Mesenchymal stem cell (in vitro differentiated cells and primary cell): ENCODE measurements around the gene TNFRSF12A.
A peak's percentile ranks its signal among the peaks of the same experiment; 100 is the strongest.

Experiments
- DNase-seq: peaks from one replicate; pipeline ENCODE4 v3.0.0-alpha.2; 2013
- H2AFZ ChIP-seq: one replicate; pipeline ENCODE4 v1.6.1; 2013; ENCODE audit warnings: low read depth, mild to moderate bottlenecking, control low read depth, inconsistent platforms, low read length, moderate library complexity
- H2AK5ac ChIP-seq: 2 replicates; pipeline ENCODE4 v1.6.1; 2013; ENCODE audit warnings: low read length, moderate library complexity, mild to moderate bottlenecking, inconsistent platforms; ENCODE audit not compliant: severe bottlenecking
- H2BK120ac ChIP-seq: one replicate; pipeline ENCODE4 v1.6.1; 2013; ENCODE audit warnings: low read depth, mild to moderate bottlenecking, inconsistent platforms, low read length, moderate library complexity
- H2BK12ac ChIP-seq, 2 experiments: one replicate each; pipeline ENCODE4 v1.6.1; 2013; ENCODE audit warnings: inconsistent platforms in 2 of 2, low read length in 2 of 2, mild to moderate bottlenecking in 2 of 2, moderate library complexity in 2 of 2, control low read depth in 1 of 2
- H2BK15ac ChIP-seq: one replicate; pipeline ENCODE4 v1.6.1; 2013; ENCODE audit warnings: mild to moderate bottlenecking, low read depth, inconsistent platforms; ENCODE audit not compliant: poor library complexity, severe bottlenecking
- H2BK5ac ChIP-seq: 2 replicates; pipeline ENCODE4 v1.6.1; 2013; ENCODE audit warnings: low read depth, mild to moderate bottlenecking, low read length, control low read depth, inconsistent platforms; ENCODE audit not compliant: poor library complexity, severe bottlenecking
- H3K14ac ChIP-seq, 2 experiments: one replicate each; pipeline ENCODE4 v1.6.1; 2013; ENCODE audit warnings: inconsistent platforms in 2 of 2, low read length in 2 of 2, control low read depth in 1 of 2, mild to moderate bottlenecking in 1 of 2, moderate library complexity in 1 of 2
- H3K18ac ChIP-seq, 2 experiments: one replicate each; pipeline ENCODE4 v1.6.1; 2013; ENCODE audit warnings: inconsistent platforms in 2 of 2, low read length in 2 of 2, control low read depth in 1 of 2, low read depth in 1 of 2, mild to moderate bottlenecking in 1 of 2
- H3K23ac ChIP-seq, 2 experiments: one replicate each; pipeline ENCODE4 v1.6.1; 2013; ENCODE audit warnings: inconsistent platforms in 2 of 2, low read length in 2 of 2, mild to moderate bottlenecking in 2 of 2, moderate library complexity in 2 of 2, control low read depth in 1 of 2
- H3K27ac ChIP-seq: 2 replicates; pipeline ENCODE4 v1.5.1; 2013; ENCODE audit warnings: mild to moderate bottlenecking, moderate library complexity, low read length, control low read depth, inconsistent platforms; ENCODE audit not compliant: poor library complexity, severe bottlenecking
- H3K27me3 ChIP-seq, 2 experiments: 2 replicates each; pipeline versions ENCODE4 v1.6.1 to v1.7.0; 2013; ENCODE audit warnings: low read length in 2 of 2, mild to moderate bottlenecking in 2 of 2, moderate library complexity in 2 of 2, control low read depth in 1 of 2, inconsistent platforms in 1 of 2; ENCODE audit not compliant: control insufficient read depth in 1 of 2, insufficient read depth in 1 of 2
- H3K36me3 ChIP-seq, 2 experiments: 2 replicates each; pipeline versions ENCODE4 v1.6.1 to v1.7.0; 2013; ENCODE audit warnings: low read length in 2 of 2, control low read depth in 1 of 2, inconsistent platforms in 1 of 2, low read depth in 1 of 2, mild to moderate bottlenecking in 1 of 2; ENCODE audit not compliant: insufficient read depth in 2 of 2, control insufficient read depth in 1 of 2
- H3K4ac ChIP-seq, 2 experiments: one replicate each; pipeline ENCODE4 v1.6.1; 2013; ENCODE audit warnings: inconsistent platforms in 2 of 2, low read length in 2 of 2, mild to moderate bottlenecking in 2 of 2, moderate library complexity in 2 of 2, control low read depth in 1 of 2, low read depth in 1 of 2
- H3K4me1 ChIP-seq: 2 replicates; pipeline ENCODE4 v1.6.1; 2013; ENCODE audit warnings: low read depth, low read length, control low read depth; ENCODE audit not compliant: control insufficient read depth, insufficient read depth
- H3K4me2 ChIP-seq: 2 replicates; pipeline ENCODE4 v1.6.1; 2013; ENCODE audit warnings: low read length, mild to moderate bottlenecking, inconsistent platforms; ENCODE audit not compliant: poor library complexity, severe bottlenecking
- H3K4me3 ChIP-seq, 2 experiments: 2 replicates each; pipeline versions ENCODE4 v1.5.1 to v1.7.0; 2013; ENCODE audit warnings: low read length in 2 of 2, mild to moderate bottlenecking in 2 of 2, control low read depth in 1 of 2, low read depth in 1 of 2; ENCODE audit not compliant: insufficient read depth in 1 of 2
- H3K79me1 ChIP-seq: replicated peaks from 2 replicates; pipeline ENCODE4 v1.6.1; 2013; ENCODE audit warnings: mild to moderate bottlenecking, control low read depth, low read length, inconsistent platforms; ENCODE audit not compliant: poor library complexity, severe bottlenecking
- H3K9ac ChIP-seq: 2 replicates; pipeline ENCODE4 v1.7.0; 2013; ENCODE audit warnings: mild to moderate bottlenecking, low read length, moderate library complexity
- H3K9me3 ChIP-seq: 2 replicates; pipeline ENCODE4 v1.7.0; 2013; ENCODE audit warnings: mild to moderate bottlenecking, low read length; ENCODE audit not compliant: control insufficient read depth
- H4K8ac ChIP-seq: one replicate; pipeline ENCODE4 v1.6.1; 2013; ENCODE audit warnings: inconsistent platforms, mild to moderate bottlenecking, low read length, moderate library complexity
- H4K91ac ChIP-seq: one replicate; pipeline ENCODE4 v1.6.1; 2013; ENCODE audit warnings: mild to moderate bottlenecking, low read length, inconsistent platforms
- WGBS: methylation state at CpG from one replicate; pipeline ENCODE4 v1.1.7; 2013; ENCODE audit warnings: mixed read lengths; 5-methylcytosine and 5-hydroxymethylcytosine counted together

The TNFRSF12A gene

GRCh38 chr16:2981899-2982250 lies 38.3 kb upstream of the TNFRSF12A start:
- Histone ChIP-seq H3K14ac (no peak overlapping the region), H3K27me3 (peaks cover 0 to 9% of the 10 kb centered on the region in 2 experiments), H2BK15ac (no peak overlapping the region), H3K9ac (no peak overlapping the region), H2BK12ac (peak overlapping the region in 1 of 2 experiments; percentile 12), H3K9me3 (no peaks in the 10 kb centered on the region), H3K79me1 (peaks cover 20% of the 10 kb centered on the region), H2BK120ac (no peak overlapping the region), H2AFZ (no peak overlapping the region), H3K4me3 (peak overlapping the region in 1 of 2 experiments; percentile 91), H2AK5ac (no peak overlapping the region), H4K91ac (no peak overlapping the region), H3K18ac (peak overlapping the region in 1 of 2 experiments; percentile 50), H3K23ac (no peak overlapping the region), H3K4me2 (no peak overlapping the region), H3K36me3 (peaks cover 0 to 6% of the 10 kb centered on the region in 2 experiments), H4K8ac (peak overlapping the region; percentile 100), H3K27ac (no peak overlapping the region), H2BK5ac (no peak overlapping the region), H3K4me1 (peaks cover 29% of the 10 kb centered on the region), H3K4ac (peak overlapping the region in 1 of 2 experiments; percentile 69)
- DNase-seq = no peak
- WGBS = 28% methylated on average over 4 of the region's 4 CpGs

DNA sequence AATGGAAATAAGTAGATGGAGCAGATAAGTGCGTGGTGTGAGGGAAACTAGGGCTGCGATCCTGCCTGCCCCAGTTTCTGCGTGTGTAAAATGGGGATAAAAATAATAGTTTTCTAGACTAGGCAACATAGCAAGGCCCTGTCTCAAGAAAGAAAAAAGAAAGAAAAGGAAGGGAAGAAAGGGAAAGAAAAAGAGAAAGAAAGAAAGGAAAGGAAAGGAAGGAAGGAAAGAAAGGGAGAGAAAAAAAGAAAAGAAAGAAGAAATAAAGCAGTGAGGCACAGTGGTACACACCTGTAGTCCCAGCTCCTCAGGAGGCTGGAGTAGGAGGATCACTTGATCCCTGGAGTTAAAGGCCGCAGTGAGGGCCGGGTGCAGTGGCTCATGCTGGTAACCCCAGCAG lies 37.8 kb upstream of the TNFRSF12A start:
- no peak overlapping the region for H2BK120ac ChIP-seq
- DNase-seq = no peak
- WGBS = 77% methylated on average over 5 of the region's 5 CpGs
- H2BK15ac ChIP-seq = no peak overlapping the region
- H4K8ac ChIP-seq = no peak overlapping the region
- no peak overlapping the region for H2BK5ac ChIP-seq
- no peak overlapping the region for H3K4me2 ChIP-seq
- H2AFZ ChIP-seq = no peak overlapping the region
- H3K9me3 ChIP-seq = no peaks in the 10 kb centered on the region
- H3K36me3 ChIP-seq = peaks cover 0 to 4% of the 10 kb centered on the region in 2 experiments
- H3K27ac ChIP-seq = no peak overlapping the region
- H3K4me3 ChIP-seq = no peak overlapping the region
- H3K4me1 ChIP-seq = peaks cover 29% of the 10 kb centered on the region
- H2BK12ac ChIP-seq = no peak overlapping the region
- no peak overlapping the region for H3K23ac ChIP-seq
- no peak overlapping the region for H2AK5ac ChIP-seq
- H4K91ac ChIP-seq = no peak overlapping the region
- no peak overlapping the region for H3K9ac ChIP-seq
- H3K79me1 ChIP-seq = peaks cover 18% of the 10 kb centered on the region
- H3K4ac ChIP-seq = no peak overlapping the region
- peaks cover 0 to 14% of the 10 kb centered on the region in 2 experiments for H3K27me3 ChIP-seq
- H3K14ac ChIP-seq = no peak overlapping the region
- H3K18ac ChIP-seq = no peak overlapping the region

DNA sequence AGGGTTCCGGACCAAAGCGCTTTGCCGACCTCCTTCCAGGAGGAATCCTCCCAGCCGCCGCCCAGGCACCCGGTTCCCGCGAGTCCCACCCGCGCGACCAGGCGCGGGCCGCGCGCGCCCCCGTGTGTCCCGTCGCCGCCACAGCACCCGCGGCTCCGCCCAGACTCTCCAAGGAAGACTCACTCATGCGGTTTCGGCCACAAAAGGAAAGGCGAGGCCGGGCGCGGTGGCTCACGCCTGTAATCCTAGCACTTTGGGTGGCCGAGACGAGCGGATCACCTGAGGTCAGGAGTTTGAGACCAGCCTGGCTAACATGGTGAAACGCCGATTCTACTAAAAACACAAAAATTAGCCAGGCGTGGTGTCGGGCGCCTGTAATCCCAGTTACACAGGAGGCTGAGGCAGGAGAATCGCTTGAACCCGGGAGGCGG lies 36.4 kb upstream of the TNFRSF12A start:
- Histone ChIP-seq H2BK12ac (no peak overlapping the region), H3K27ac (no peak overlapping the region), H3K27me3 (peaks cover 9 to 27% of the 10 kb centered on the region in 2 experiments), H3K79me1 (peaks cover 13% of the 10 kb centered on the region), H3K23ac (no peak overlapping the region), H2AK5ac (no peak overlapping the region), H2BK120ac (no peak overlapping the region), H3K9me3 (no peaks in the 10 kb centered on the region), H3K4me1 (peaks cover 32% of the 10 kb centered on the region), H3K9ac (peak overlapping the region; percentile 59), H2BK15ac (no peak overlapping the region), H2BK5ac (no peak overlapping the region), H3K4me3 (peak overlapping the region in 1 of 2 experiments; percentile 53), H3K4ac (no peak overlapping the region), H3K14ac (no peak overlapping the region), H2AFZ (peak overlapping the region; percentile 44), H3K4me2 (peak overlapping the region; percentile 86), H3K18ac (no peak overlapping the region), H4K8ac (peak overlapping the region; percentile 32), H4K91ac (no peak overlapping the region), H3K36me3 (no peaks in the 10 kb centered on the region)
- DNase-seq = peak; percentile 71
- WGBS = 14% methylated on average over 42 of the region's 42 CpGs

GRCh38 chr16:2985462-2985861 lies 34.7 kb upstream of the TNFRSF12A start:
- H3K23ac ChIP-seq = no peak overlapping the region
- WGBS = 91% methylated on average over 9 of the region's 9 CpGs
- no peak overlapping the region for H2BK5ac ChIP-seq
- no peak overlapping the region for H2AK5ac ChIP-seq
- H3K4ac ChIP-seq = no peak overlapping the region
- no peak for DNase-seq
- no peak overlapping the region for H2AFZ ChIP-seq
- H3K4me2 ChIP-seq = no peak overlapping the region
- H3K9ac ChIP-seq = no peak overlapping the region
- H2BK120ac ChIP-seq = no peak overlapping the region
- no peak overlapping the region for H3K14ac ChIP-seq
- H3K27me3 ChIP-seq = peaks cover 26 to 44% of the 10 kb centered on the region in 2 experiments
- H3K4me3 ChIP-seq = no peak overlapping the region
- H3K79me1 ChIP-seq = peaks cover 4% of the 10 kb centered on the region
- H3K36me3 ChIP-seq = no peaks in the 10 kb centered on the region
- H4K8ac ChIP-seq = no peak overlapping the region
- H3K9me3 ChIP-seq = no peaks in the 10 kb centered on the region
- H3K27ac ChIP-seq = no peak overlapping the region
- no peak overlapping the region for H2BK12ac ChIP-seq
- no peak overlapping the region for H2BK15ac ChIP-seq
- H3K4me1 ChIP-seq = peaks cover 22% of the 10 kb centered on the region
- no peak overlapping the region for H3K18ac ChIP-seq
- H4K91ac ChIP-seq = no peak overlapping the region
